Spinal cord (tissue), 10 donors: Measurements from ENCODE around the gene EEF1G. TPM values are rescaled to one million over a fixed set of nuclear protein-coding genes. Genes with fewer than 3 reads are reported as not detected.
A peak's percentile ranks its signal among the peaks of the same experiment; 100 is the strongest.

Experiments
- DNase-seq, 6 donors: peaks; one replicate each; pipeline versions ENCODE4 v3.0.0 to v3.0.0-alpha.2; 2013 to 2015; ENCODE audit warnings: low spot score in 6 of 6, low read depth in 4 of 6
- H3K27ac ChIP-seq: one replicate; pipeline ENCODE4 v1.5.1; 2013; ENCODE audit warnings: low read depth, low read length, control low read depth
- H3K27me3 ChIP-seq: one replicate; pipeline ENCODE4 v1.6.1; 2013; ENCODE audit warnings: low read length; ENCODE audit not compliant: control insufficient read depth, insufficient read depth
- H3K36me3 ChIP-seq: one replicate; pipeline ENCODE4 v1.6.1; 2013; ENCODE audit warnings: low read length; ENCODE audit not compliant: control insufficient read depth, insufficient read depth
- H3K4me1 ChIP-seq: one replicate; pipeline ENCODE4 v1.6.1; 2013; ENCODE audit warnings: low read length; ENCODE audit not compliant: control insufficient read depth, insufficient read depth
- H3K4me3 ChIP-seq: one replicate; pipeline ENCODE4 v1.5.1; 2013; ENCODE audit warnings: low read depth, low read length, control low read depth
- H3K9me3 ChIP-seq: one replicate; pipeline ENCODE4 v1.6.1; 2013; ENCODE audit warnings: low read length; ENCODE audit not compliant: control insufficient read depth, insufficient read depth
- WGBS: methylation state at CpG from one replicate; pipeline ENCODE4 v1.1.5; 2013; ENCODE audit warnings: missing lambda C conversion rate; ENCODE audit not compliant: insufficient coverage; 5-methylcytosine and 5-hydroxymethylcytosine counted together
- polyA plus RNA-seq, 2 donors: library from polyadenylated mRNA; unstranded; fragments of 120-200 nt; gene quantifications; one replicate each; pipeline ENCODE4 v1.2.1, GENCODE V29; 2013; ENCODE audit not compliant: insufficient read length in 2 of 2
- total RNA-seq, 2 donors: library from RNA; depleted of rRNA in 1 of 2; stranded (reverse); fragments of 120-200 nt in 1 of 2; fragments of >200 nt in 1 of 2; gene quantifications; one replicate each; pipeline versions ENCODE4 v1.2.3 to v1.2.4, GENCODE V29; 2013 to 2014
- donor health status: healthy.

Gene EEF1G
- total and polyA plus RNA-seq, 4 donors: 887 to 2,100 (median 1,969) TPM

DNA sequence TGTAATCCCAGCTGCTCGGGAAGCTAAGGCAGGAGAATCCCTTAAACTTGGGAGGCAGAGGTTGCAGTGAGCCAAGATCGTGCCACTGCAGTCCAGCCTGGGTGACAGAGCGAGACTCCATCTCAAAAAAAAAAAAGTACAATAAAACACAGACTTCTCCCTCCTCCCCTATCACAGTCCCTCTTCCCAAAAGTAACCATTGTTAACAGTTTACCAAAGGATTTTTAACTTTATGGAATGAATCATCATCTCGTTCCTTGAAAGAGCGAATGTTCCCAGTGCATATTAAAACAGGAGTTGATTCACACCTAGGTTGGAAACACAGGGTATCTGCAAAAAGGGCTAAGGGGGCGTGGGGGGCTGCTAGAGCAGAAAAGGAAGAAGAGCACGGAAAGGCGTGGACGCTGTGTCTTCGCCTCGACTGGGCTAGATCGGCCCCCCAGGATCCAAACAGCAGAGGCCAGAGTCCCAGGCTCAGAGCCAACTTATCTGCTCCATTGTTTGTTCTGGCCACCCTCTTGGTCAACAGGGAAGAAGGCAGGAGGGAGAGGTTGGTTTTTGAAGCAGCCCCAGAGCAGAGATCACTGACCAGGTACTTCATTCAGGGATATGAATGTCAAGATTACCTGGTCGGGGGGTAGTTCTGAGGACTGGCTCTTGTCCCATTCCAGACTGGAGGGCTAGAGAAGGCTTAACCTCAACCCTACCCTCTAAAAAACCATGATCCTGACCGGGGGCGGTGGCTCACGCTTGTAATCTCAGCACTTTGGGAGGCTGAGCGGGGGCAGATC lies 25.0 kb downstream of the EEF1G start:
- peak in 1 of 6 donors; percentile 64 for DNase-seq
- no peaks in the 10 kb centered on the region for H3K9me3 ChIP-seq
- H3K27ac ChIP-seq: peak overlapping the region; percentile 15
- no peak overlapping the region for H3K4me3 ChIP-seq
- peaks cover 38% of the 10 kb centered on the region for H3K27me3 ChIP-seq
- no peaks in the 10 kb centered on the region for H3K36me3 ChIP-seq
- peaks cover 74% of the 10 kb centered on the region for H3K4me1 ChIP-seq
- 66% methylated on average over 15 of the region's 17 CpGs for WGBS

DNA sequence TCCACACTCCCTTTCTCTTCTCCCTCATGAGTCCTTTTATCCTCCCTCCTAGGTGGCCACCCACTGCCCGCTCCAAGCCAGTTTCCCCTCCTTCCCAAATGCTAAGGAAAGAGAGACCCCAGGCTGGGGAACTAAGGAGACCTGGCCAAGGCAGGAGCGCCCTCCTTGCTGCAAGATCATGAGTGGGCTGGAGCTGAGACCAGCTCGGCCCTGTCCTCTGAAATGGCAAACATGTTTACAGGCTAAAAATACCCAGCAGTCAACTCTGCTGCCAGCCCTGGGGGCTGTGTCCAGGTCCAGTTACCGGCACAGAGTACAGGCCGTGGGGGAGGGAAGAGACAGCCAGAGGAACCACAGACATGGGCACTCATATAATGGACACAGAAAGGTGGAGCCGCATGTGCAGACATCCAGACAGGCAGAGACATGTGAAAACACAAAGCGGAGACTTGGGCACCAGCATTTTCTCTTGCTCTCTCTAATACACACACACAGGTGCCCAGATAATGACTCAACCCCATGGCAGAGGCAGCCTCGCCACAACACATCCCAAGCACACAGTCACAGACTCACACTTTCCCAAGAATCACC lies 25.9 kb downstream of the EEF1G start:
- Histone ChIP-seq H3K4me3 (peak overlapping the region; percentile 48), H3K36me3 (no peaks in the 10 kb centered on the region), H3K9me3 (no peaks in the 10 kb centered on the region), H3K27ac (peak overlapping the region; percentile 88), H3K4me1 (peaks cover 74% of the 10 kb centered on the region), H3K27me3 (peaks cover 48% of the 10 kb centered on the region)
- WGBS: 69% methylated on average over 5 of the region's 8 CpGs
- DNase-seq: no peak

DNA sequence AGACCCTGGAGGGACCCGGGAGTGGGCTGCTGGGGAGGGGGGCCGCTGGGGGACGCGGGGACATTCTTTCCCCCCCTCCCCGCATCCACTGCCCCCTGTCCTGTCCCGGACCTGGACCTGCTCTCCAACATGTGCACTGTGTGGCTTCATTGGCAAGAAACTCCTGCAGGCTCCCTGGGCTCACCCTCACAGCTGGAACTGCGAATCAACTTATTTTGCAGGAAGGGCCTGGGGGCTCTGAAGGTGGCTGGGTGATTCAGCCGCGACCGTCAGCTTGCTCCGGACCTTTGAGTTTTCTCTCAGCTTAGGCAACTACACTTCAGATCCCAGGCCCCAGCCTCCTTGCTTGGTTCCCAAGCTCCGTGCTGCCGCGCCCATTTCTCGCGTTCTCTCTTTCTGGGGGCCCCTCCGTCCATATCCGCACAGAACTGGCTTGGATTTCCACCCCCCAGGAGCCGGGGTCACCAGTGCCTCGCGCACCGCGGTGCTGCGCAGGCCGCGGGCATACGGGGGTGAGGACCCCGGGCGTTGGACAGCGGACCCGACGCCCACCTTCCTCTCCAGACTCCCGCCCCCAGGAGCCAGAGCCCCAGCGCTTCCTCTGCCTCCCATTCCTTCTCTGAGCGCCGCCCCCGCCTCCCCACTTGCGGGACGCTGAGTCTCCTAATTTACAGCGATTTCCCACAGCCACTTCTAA lies 26.6 kb downstream of the EEF1G start:
- peak overlapping the region; percentile 48 for H3K4me3 ChIP-seq
- peak in 1 of 6 donors; percentile 49 for DNase-seq
- H3K27ac ChIP-seq: peak overlapping the region; percentile 88
- H3K27me3 ChIP-seq: peaks cover 52% of the 10 kb centered on the region
- no peaks in the 10 kb centered on the region for H3K36me3 ChIP-seq
- 14% methylated on average over 34 of the region's 40 CpGs for WGBS
- peaks cover 74% of the 10 kb centered on the region for H3K4me1 ChIP-seq
- H3K9me3 ChIP-seq: no peaks in the 10 kb centered on the region

DNA sequence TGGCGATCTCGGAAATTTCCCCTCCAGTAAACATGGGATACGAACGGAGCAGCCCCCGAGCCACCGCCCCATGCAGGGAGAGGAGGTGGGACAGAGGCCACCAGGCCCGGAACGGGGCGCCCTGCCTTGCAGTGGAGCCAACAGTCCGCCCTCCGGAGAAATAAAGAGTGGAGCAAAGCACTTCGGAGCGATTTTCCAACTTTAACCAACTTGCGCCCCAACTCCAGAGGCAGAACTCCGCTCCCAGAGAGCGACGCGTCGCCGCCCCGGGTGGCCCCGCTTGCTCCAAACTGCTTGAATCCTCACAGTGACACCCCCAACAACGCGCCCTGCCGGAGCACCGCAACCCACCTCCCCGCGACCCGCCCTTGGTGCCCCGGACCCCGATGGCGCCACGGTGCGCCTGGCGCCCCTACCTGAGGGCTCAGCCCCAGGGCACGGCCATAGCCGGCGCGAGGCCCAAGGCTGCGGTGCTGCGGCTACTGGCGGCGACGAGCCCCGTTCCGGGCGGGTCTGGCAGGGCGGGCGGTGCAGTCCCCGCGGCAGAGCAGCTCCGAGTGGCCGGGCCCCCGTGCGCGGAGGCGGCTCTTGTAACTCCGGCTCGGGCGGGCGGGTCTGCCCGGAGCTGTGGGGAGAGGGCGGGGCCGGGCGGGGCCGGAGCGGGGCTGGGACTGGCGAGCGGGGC lies 27.3 kb downstream of the EEF1G start, which contains the start of gene AHNAK:
AHNAK (minus strand) TSS at position 563 of the 685 bp plus-strand sequence. CDS start 10,708 bp downstream, outside the sequence.
- H3K27me3 ChIP-seq: peaks cover 52% of the 10 kb centered on the region
- peak in 2 of 6 donors; percentile 45 to 77 for DNase-seq
- no peaks in the 10 kb centered on the region for H3K36me3 ChIP-seq
- H3K9me3 ChIP-seq: no peaks in the 10 kb centered on the region
- WGBS: under 1% methylated on average over 62 of the region's 69 CpGs
- peak within 1 kb of the TSS; percentile 96 for H3K27ac ChIP-seq
- H3K4me1 ChIP-seq: peaks cover 73% of the 10 kb centered on the region
- H3K4me3 ChIP-seq: peak within 1 kb of the TSS; percentile 73

DNA sequence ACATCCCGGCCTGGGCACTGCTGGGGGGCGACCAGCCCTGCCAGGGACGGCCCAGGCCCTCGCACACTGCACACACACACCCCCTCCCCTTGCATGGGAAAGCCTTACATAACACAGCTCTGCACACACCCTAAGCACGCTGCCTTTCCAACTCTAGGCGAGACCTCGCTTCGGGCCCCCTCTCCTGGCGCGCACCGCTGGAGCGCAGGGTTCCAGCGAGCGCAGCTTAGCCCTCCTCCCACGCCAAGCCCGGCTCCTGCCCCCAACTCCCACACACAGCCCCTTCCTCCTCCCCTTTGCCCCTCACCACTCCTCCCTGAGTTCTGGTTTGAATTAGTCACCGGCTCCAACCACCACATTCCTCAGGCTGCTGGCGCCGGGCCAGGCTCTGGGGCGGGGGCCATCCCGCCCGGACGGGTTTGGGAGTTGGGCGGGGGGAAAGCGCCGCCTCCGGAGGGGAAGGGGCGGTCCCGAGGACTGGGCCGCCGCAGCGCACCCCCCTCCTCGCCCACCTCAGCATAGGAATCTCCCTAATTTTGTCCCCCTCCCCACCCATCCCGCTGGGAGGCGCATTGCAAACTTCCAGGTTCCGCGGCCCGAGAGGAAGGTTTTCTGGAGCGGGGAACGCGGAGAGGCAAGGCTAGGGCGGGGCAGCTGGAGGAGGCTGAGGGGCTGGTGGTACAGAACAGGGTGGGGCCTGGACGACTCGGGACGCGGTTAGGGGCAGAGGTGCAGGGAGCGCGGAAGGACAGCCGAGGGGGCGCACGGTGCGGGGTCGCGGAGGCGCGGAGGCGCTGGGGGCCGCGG lies 28.1 kb downstream of the EEF1G start:
- H3K9me3 ChIP-seq: no peaks in the 10 kb centered on the region
- H3K36me3 ChIP-seq: no peaks in the 10 kb centered on the region
- H3K27me3 ChIP-seq: peaks cover 52% of the 10 kb centered on the region
- H3K4me3 ChIP-seq: peak overlapping the region; percentile 73
- under 1% methylated on average over 48 of the region's 59 CpGs for WGBS
- H3K27ac ChIP-seq: peak overlapping the region; percentile 96
- peaks cover 75% of the 10 kb centered on the region for H3K4me1 ChIP-seq
- peak in 2 of 6 donors; percentile 61 to 91 for DNase-seq

DNA sequence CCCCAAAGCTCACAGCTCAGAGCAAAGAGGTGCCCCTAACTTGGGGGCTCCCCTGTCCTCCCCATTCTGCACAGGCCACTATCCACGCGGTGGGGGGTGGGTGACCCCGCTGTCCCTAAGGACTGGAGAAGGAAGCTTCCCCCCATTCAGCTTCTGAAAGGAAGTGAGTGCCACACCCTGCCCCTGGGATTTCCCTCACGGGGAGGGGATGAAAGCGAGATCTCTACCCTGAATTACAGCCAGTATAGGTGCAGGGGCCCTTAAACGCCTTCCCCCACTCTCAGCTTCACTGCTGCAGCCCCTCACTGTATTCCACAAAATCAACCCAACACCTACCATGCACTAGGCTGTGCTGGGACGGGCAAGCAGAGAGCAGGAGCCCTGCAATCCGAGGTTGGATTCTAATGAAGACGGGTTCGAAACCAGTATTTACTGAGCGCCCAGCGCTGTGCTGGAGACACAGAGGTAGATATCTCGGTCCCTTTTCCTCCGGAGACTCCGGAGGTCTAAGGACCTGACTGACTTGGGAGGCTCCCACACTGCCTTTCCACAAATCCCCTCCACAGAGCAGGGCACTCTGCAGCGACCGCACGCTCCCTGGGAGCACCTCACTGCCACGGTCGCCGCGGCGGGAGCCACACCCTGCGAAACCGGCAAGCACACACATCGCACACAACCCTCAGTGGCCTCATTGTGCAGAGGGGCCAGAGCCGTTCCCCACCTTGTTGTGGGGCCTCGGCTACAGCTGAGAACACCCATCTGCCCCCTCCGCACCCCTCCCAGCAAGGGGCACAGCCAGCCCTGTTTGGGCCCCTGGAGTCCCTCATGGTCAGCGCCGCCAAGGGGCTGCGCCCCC lies 28.9 kb downstream of the EEF1G start:
- Histone ChIP-seq H3K9me3 (no peaks in the 10 kb centered on the region), H3K27ac (peak overlapping the region; percentile 96), H3K36me3 (no peaks in the 10 kb centered on the region), H3K4me3 (peak overlapping the region; percentile 73), H3K27me3 (peaks cover 52% of the 10 kb centered on the region), H3K4me1 (peaks cover 84% of the 10 kb centered on the region)
- WGBS: 6% methylated on average over 29 of the region's 32 CpGs
- DNase-seq: peak in 1 of 6 donors; percentile 23

DNA sequence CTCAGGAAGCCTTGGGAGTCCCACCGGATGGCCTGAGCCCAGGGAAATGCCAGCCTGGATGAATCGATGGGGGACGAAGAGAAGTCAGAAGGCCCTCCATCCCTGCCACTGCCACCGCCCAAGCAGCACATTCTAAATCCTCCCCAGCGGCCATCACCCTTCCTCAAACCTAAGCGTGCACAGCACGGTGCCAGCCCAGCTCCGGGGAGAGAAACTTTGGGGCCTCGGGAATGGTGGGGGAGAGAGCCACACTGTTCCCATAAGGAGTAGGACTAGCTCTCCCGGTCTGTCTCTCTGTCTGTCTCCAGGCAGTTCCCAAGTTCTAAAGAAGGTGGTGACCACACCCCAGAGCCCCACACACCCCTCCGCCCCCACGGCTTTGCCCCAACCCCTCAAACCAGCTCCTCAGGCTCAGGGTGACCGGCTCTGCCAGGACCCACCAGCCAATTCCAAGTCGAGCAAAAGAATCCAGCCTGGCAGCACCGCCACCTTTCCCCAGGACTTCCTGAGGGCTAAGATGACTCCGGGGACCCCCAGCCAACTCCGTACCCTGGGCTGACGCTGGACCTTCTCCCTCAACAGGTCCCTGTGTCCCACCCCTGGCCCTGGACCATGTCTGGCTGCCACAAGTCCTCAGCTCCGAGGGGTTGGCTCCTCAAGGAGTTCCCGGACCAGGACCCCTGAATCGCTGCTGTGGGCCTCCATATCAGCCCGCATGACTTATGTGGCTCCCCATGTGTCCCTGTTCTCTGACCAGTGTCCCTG lies 29.8 kb downstream of the EEF1G start:
- DNase-seq: peak in 1 of 6 donors; percentile 10

More for the DNA sequence above, 29.8 kb downstream of the EEF1G start:
- 51% methylated on average over 15 of the region's 22 CpGs for WGBS
- Histone ChIP-seq H3K9me3 (no peaks in the 10 kb centered on the region), H3K27ac (peak overlapping the region; percentile 96), H3K4me1 (peaks cover 93% of the 10 kb centered on the region), H3K4me3 (peak overlapping the region; percentile 73), H3K27me3 (peaks cover 52% of the 10 kb centered on the region), H3K36me3 (peaks cover 2% of the 10 kb centered on the region)
